ENCODE measurements around the gene ZNF594.
"Not testable (repeated sequence)": the region's sequence is repeated elsewhere in the genome, so short reads cannot be mapped to it uniquely, and the experiment has no call there.

ZNF594 gene

DNA sequence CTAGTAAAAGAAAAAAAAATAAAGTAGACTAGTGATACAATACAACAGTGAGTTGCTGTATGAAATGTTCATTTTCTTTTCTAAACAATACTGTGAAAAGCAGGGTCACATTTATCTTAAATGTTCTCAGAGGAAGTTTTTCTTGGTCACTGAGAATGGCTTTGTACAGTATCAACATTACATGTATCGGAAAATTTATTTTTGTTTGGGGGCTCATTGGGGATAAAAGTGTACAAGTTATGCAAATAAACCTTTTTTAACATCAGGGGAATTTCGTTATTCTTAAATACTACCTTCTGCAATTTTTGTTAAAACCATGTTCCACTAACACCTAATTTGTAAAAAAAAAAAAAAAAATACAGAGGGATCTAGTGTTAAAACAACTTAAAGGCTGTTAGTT lies 8.7 kb upstream of the ZNF594 start:
- no peak for DNase-seq

- no peak for DNase-seq
Observed at GRCh38 chr17:5198472-5198871, 6.8 kb upstream of the ZNF594 start.

DNA sequence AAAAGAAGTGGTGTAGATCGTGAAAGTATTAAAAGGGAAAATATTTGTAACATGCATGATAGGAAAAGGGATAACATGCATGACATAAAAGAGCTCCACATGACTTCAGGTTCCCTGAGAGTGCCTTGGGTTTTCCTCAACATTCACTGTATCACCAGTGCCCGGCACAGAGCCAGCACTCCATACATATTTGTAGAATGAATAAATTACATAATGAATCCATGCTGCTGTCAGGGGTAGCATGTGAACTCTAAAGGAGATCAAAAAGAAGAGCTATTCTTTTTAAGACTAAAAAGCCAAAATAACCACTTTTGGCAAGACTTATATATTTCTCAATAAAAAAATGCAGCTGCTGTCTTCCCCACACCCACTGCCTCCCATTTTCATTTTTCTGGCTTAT lies 2.7 kb upstream of the ZNF594 start:
- DNase-seq, result no peak

GRCh38 chr17:5184288-5184687 lies 7.4 kb downstream of the ZNF594 start:
- DNase-seq, result no peak

- DNase-seq, result no peak
Observed at GRCh38 chr17:5183410-5183793, 8.3 kb downstream of the ZNF594 start.

- DNase-seq, result no peak
Observed at GRCh38 chr17:5182597-5183409, 8.9 kb downstream of the ZNF594 start.

- DNase-seq, result no peak
Observed at GRCh38 chr17:5181509-5182305, 10.0 kb downstream of the ZNF594 start.

DNA sequence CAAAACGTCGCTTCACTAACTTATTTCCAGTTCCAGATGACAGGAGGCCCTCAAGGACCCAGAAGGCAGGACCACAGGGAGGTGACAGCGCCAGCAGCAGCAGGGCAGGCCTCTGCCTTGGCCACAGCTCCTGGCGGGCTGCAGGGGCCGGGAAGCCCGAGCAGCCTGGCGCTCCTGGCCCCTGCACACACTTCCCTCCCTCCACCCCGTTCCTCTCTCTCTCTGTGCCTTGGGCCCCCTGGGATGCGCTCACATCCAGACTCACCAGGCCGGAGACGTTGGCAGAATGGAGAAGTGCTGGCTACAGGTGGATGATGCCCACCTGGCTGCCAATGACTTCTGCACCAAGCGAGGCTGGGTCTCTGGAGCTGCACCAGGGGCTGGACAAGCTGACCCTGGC lies 12.7 kb downstream of the ZNF594 start:
- no peak for DNase-seq

DNA sequence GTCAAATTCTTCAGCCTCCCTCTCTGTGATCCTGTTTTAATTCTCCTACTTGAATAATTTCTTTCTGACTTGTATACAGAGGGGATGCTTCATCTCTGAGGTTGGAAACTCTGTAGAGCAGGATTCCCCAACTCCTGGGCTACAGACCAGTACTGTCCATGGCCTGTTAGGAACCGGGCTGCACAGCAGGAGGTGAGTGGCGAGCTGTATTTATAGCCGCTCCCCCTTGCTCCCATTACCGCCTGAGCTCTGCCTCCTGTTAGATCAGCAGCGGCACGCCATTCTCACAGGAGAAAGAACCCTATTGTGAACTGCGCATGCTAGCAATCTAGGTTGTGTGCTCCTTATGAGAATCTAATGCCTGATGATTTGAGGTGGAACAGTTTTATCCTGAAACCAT lies 16.6 kb downstream of the ZNF594 start:
- DNase-seq, result not testable (repeated sequence)

- DNase-seq, result not testable (repeated sequence)
Observed at GRCh38 chr17:5165791-5166564, 25.7 kb downstream of the ZNF594 start.

GRCh38 chr17:5164436-5164835 lies 27.2 kb downstream of the ZNF594 start:
- no peak for DNase-seq

GRCh38 chr17:5161793-5162192 lies 29.9 kb downstream of the ZNF594 start:
- not testable (repeated sequence) for DNase-seq

GRCh38 chr17:5160702-5161101 lies 31.0 kb downstream of the ZNF594 start:
- not testable (repeated sequence) for DNase-seq

GRCh38 chr17:5146122-5146521 lies 45.5 kb downstream of the ZNF594 start:
- DNase-seq, result not testable (repeated sequence)

GRCh38 chr17:5142877-5143276 lies 48.8 kb downstream of the ZNF594 start:
- DNase-seq, result not testable (repeated sequence)

GRCh38 chr17:5139458-5139732 lies 52.3 kb downstream of the ZNF594 start:
- no peak for DNase-seq

GRCh38 chr17:5138616-5139457 lies 52.8 kb downstream of the ZNF594 start:
- DNase-seq, result no peak

DNA sequence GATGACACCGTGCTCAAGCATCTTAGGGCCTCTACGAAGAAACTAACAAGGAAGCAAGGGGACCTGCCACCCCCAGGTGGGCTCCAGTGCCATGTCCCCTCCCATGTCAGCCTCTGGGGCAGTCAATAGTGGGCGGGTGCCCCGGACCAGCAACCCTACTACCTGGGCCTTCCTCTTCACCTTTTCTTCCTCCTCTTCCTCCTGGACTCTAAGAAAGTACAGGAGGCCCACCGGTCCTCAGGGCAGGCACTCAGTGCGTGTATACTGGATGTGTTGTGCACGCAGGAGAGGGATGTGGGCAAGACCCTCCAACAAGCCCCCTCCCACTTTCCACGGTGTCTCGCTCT lies 53.5 kb downstream of the ZNF594 start:
- DNase-seq, result not testable (repeated sequence)

GRCh38 chr17:5137511-5138197 lies 54.0 kb downstream of the ZNF594 start:
- not testable (repeated sequence) for DNase-seq

GRCh38 chr17:5136580-5137412 lies 54.9 kb downstream of the ZNF594 start:
- DNase-seq, result not testable (repeated sequence)

Measured in stimulated activated CD4-positive, alpha-beta T cell treated with anti-CD3 and anti-CD28 coated beads, Interleukin-4, amount 100 ng/mL, for 24 hours (primary cell).